ENCODE data around the gene VEZF1. TPM values are rescaled to one million over a fixed set of nuclear protein-coding genes. Genes with fewer than 3 reads are reported as not detected.

VEZF1 gene
- total RNA-seq, 1 donor from 2014 or later = 82.5 TPM

DNA sequence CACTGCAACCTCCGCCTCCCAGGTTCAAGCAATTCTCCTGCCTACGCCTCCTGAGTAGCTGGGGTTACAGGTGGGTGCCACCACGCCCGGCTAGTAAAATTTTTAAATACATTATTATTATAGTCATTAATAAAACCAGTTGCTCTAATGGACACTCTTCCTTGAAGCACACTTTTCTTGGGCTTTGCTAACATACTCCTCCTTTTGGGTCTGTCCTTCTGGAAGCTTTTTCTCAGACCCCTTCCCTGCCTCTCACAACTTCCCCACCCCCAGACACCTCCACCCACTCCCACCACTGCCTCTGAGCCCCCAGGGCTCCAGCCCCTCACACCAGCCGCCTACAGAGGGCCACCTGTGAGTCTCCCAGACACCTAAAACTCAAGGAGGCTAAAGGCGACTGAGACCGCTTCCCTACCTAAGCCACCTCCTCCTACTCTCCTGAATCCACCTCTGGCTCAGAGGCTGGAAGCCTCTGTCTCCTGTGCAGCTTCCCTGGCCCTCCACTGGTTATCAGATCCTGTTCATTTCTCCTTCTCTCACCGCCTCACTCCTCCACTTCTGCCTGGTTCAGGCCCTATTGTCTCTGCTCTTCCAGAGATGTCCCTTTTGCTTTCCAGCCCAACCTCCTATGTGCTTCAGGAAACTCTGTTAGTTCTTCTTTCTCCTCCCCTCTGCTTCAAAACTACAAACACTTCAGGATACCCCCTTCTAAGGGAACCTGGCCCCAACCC, 30.8 kb downstream of the VEZF1 start:
- no peak overlapping the region for H3K4me3 Mint-ChIP-seq
- no peak for DNase-seq (ENCODE audit: low spot score in 2 of 2, unreplicated experiment in 2 of 2)
- H3K27ac Mint-ChIP-seq = peak overlapping the region; percentile 32

DNA sequence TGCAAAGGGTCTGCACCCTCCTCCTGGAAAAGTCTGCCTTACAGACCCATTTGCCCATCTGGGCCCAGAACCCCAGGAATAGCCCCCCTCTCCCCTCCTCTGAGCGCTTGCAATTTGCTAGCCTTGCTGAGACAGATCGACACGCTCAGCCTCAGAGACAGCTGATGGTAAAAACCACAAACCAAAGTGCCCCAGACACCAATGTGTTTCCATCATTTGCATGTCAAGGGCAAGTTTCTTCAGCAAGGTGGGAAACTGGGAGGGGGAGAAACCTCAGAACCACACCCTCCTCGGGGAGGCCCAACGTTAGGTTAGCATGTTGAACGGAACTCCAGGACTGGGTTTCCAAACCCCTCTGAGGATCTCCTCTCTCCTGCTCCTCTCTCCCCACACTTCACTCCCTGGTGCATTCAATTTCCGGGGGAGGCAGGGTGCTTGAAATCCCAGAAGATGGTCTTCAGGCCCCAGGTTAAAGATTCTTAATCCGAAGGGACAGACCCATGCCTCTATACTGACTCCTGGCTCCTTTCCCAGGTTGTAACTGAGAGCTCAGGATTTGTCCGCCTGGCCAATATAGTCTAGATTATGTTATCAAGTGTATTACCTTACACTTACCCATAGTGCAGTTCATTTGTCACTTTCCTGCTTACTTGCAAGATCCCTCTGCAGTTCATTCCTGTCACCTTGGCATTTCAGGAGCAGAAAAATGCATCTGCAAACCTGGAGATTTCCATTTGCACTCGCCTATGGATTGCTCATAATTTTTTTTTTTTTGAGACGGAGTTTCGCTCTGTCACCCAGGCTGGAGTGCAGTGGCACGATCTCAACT, 31.5 kb downstream of the VEZF1 start:
- H3K27ac Mint-ChIP-seq = peak overlapping the region; percentile 77
- H3K36me3 Mint-ChIP-seq = no peaks in the 10 kb centered on the region
- no peaks in the 10 kb centered on the region for H3K9me3 Mint-ChIP-seq
- peak overlapping the region; percentile 67 for H3K4me3 Mint-ChIP-seq
- no peaks in the 10 kb centered on the region for H3K27me3 Mint-ChIP-seq (ENCODE audit: low read depth)
- no peak for DNase-seq (ENCODE audit: low spot score in 2 of 2, unreplicated experiment in 2 of 2)
- TF ChIP-seq, protein P1, sequence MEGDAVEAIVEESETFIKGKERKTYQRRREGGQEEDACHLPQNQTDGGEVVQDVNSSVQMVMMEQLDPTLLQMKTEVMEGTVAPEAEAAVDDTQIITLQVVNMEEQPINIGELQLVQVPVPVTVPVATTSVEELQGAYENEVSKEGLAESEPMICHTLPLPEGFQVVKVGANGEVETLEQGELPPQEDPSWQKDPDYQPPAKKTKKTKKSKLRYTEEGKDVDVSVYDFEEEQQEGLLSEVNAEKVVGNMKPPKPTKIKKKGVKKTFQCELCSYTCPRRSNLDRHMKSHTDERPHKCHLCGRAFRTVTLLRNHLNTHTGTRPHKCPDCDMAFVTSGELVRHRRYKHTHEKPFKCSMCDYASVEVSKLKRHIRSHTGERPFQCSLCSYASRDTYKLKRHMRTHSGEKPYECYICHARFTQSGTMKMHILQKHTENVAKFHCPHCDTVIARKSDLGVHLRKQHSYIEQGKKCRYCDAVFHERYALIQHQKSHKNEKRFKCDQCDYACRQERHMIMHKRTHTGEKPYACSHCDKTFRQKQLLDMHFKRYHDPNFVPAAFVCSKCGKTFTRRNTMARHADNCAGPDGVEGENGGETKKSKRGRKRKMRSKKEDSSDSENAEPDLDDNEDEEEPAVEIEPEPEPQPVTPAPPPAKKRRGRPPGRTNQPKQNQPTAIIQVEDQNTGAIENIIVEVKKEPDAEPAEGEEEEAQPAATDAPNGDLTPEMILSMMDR (IDR thresholded peaks at IDR 0.05; ENCODE audit: unreplicated experiment) = no peak
- peaks cover 48% of the 10 kb centered on the region for H3K4me1 Mint-ChIP-seq

More for the DNA sequence above, 30.8 kb downstream of the VEZF1 start:
- H3K27me3 Mint-ChIP-seq (ENCODE audit: low read depth) = no peaks in the 10 kb centered on the region
- H3K4me1 Mint-ChIP-seq = peaks cover 43% of the 10 kb centered on the region
- TF ChIP-seq, protein P1 (IDR thresholded peaks at IDR 0.05; ENCODE audit: unreplicated experiment) = no peak
- H3K36me3 Mint-ChIP-seq = no peaks in the 10 kb centered on the region
- H3K9me3 Mint-ChIP-seq = no peaks in the 10 kb centered on the region

- no peaks in the 10 kb centered on the region for H3K9me3 Mint-ChIP-seq
- TF ChIP-seq, protein P1 (IDR thresholded peaks at IDR 0.05; ENCODE audit: unreplicated experiment) = no peak
- H3K27me3 Mint-ChIP-seq (ENCODE audit: low read depth) = no peaks in the 10 kb centered on the region
- H3K27ac Mint-ChIP-seq = peak within 1 kb of the TSS; percentile 85
- peaks cover 56% of the 10 kb centered on the region for H3K4me1 Mint-ChIP-seq
- H3K4me3 Mint-ChIP-seq = peak within 1 kb of the TSS; percentile 70
- no peaks in the 10 kb centered on the region for H3K36me3 Mint-ChIP-seq
- peak; percentile 66 to 84 for DNase-seq (ENCODE audit: low spot score in 2 of 2, unreplicated experiment in 2 of 2)
Measured at GRCh38 chr17:57955183-57955931, 32.7 kb downstream of the VEZF1 start, which contains the start of gene CUEDC1. Gene CUEDC1 (minus strand): TSS chr17:57955412. CDS start chr17:57885564, 69,848 bp downstream.

DNA sequence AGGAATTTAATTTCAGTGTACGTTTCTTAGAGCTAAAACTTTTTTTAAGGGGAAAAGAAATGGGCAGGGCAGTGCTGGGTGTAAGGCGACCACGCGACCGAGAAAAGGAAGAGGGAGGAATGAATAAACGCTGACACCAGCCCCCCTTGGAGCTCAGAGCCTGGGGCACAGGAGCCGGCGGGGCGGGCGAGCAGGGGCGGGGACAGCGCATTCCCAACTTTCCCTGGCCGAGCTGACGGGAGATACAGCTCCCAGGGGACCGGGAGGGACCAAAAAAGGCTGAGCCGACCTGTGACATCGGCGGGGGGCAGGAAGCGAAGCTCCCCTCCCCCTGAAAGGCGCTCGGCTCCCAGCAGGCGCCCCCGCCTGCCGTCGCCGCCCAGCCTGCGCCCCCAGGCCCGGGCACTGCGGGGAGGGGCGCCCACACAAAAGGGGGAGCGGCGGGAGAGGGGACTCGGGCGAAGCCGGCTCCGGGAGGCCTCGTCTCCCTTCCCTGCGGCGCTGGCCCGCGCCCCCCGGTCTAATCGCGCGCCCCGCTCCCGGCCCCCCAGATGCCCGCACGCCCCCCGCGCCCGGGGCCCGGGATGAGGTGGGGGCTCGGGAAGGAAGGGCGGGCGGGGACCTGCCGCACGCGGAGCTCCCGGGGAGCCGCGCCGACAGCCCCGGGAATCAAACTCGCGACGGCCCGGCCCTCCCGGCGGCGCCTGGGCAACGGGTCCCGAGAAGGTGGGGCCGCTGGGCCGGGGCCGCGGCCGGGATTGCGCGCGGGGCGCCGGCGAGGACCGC, 33.5 kb downstream of the VEZF1 start:
- Mint-ChIP-seq H3K9me3 (no peaks in the 10 kb centered on the region), H3K4me3 (peak overlapping the region; percentile 70), H3K36me3 (no peaks in the 10 kb centered on the region), H3K4me1 (peaks cover 62% of the 10 kb centered on the region), H3K27me3 (ENCODE audit: low read depth) (no peaks in the 10 kb centered on the region), H3K27ac (peak overlapping the region; percentile 85)
- peak in 1 of 2 experiments; percentile 62 for DNase-seq (ENCODE audit: low spot score in 2 of 2, unreplicated experiment in 2 of 2)
- TF ChIP-seq, protein P1 (IDR thresholded peaks at IDR 0.05; ENCODE audit: unreplicated experiment) = no peak
